Stimulated activated naive CD8-positive, alpha-beta T cell treated with anti-CD3 and anti-CD28 coated beads, Interleukin-15, amount 100 ng/mL, for 72 hours (primary cell): ENCODE data around the gene SPINK13.
A peak's percentile ranks its signal among the peaks of the same experiment; 100 is the strongest.
"Not testable (repeated sequence)": the region's sequence is repeated elsewhere in the genome, so short reads cannot be mapped to it uniquely, and the experiment has no call there.

Experiments used
- ATAC-seq: fragments of 150-1000 bp; cut with Tn5 transposase; 2 replicates; pipeline ENCODE4 v1.10.0; 2021; ENCODE audit warnings: mild to moderate bottlenecking, moderate library complexity
- DNase-seq, 2 donors: peaks; one replicate each; pipeline ENCODE4 v3.0.0; 2021 to 2022
- H3K27ac Mint-ChIP-seq, 2 donors: one replicate each; pipeline ENCODE4 v1.8.0; 2022; ENCODE audit warnings: mild to moderate bottlenecking in 2 of 2, mixed read lengths in 2 of 2, moderate library complexity in 2 of 2
- H3K27me3 Mint-ChIP-seq: one replicate; pipeline ENCODE4 v1.8.0; 2022; ENCODE audit warnings: mixed read lengths
- H3K4me1 Mint-ChIP-seq: one replicate; pipeline ENCODE4 v1.8.0; 2022; ENCODE audit warnings: mild to moderate bottlenecking, mixed read lengths
- H3K4me3 Mint-ChIP-seq, 2 donors: one replicate each; pipeline ENCODE4 v1.8.0; 2022; ENCODE audit warnings: mild to moderate bottlenecking in 2 of 2, mixed read lengths in 2 of 2, moderate library complexity in 1 of 2
- H3K9me3 Mint-ChIP-seq, 2 donors: one replicate each; pipeline ENCODE4 v1.8.0; 2022; ENCODE audit warnings: mixed read lengths in 2 of 2

The SPINK13 gene

DNA sequence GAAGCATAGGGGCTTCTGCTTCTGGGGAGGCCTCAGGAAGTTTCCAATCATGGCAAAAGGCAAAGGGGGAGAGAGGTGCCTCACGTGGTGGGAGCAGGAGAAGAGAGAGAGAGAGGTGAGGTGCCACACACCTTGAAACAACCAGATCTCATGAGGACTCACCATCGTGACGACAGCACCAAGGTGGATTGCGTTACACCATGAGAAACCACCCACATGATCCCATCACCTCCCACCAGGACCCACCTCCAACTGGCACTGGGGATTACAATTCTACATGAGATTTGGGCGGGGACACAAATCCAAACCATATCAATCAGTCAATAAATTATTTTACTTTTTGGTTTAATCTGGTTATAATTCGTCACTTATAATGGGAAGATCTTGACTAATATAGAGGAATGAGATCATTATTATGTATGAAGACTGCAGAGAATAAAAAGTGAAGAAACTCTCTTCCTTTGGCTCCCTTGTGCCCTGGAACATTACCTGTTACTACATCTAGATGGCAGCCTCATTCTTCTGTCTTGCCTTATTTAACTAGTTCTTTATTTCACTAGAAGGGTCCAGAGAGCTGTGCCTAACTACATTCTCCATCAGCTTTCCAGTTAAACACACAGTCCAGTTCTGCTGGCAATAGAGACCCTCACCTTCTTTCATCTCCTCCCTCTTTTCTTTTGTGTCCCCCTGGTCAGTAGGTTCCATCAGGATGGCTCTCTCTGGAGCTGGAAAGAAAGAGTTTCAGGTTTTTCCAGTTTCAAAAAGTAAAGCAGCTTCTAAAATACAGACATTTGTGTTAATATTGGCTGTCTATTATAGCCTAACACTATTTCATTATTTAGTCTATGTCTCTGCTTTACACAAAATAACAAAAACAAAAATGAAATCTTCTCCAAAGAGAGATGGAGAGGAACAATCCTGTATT, 21.9 kb downstream of the SPINK13 start:
- no peak for DNase-seq

DNA sequence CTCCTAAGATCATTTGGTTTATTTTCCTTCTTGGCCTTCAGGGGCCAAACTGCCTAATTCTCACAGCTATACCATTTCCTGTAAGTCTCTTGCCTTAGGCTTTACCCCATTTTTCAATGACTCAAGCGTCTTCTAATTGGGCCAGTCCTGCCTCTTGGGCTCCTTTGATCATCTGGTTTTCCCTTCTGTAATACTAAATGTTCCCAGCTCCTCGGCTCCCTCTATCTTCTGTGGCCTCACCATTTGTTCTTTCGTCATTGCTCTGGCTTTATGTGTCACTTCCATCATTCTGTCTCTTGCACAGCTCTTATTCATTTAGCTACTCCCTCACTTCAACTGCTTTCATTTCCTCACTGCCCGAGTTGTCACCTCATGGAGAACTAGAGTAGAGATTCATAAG, 29.1 kb downstream of the SPINK13 start:
- no peaks in the 10 kb centered on the region for H3K27me3 Mint-ChIP-seq
- no peaks in the 10 kb centered on the region for H3K9me3 Mint-ChIP-seq
- H3K4me3 Mint-ChIP-seq: no peak overlapping the region
- no peak overlapping the region for H3K27ac Mint-ChIP-seq
- H3K4me1 Mint-ChIP-seq: no peaks in the 10 kb centered on the region
- ATAC-seq: no peak
- DNase-seq: no peak

More for the DNA sequence above, 21.9 kb downstream of the SPINK13 start:
- Mint-ChIP-seq H3K27ac (peak overlapping the region; percentile 13 to 37), H3K4me3 (no peak overlapping the region), H3K4me1 (no peaks in the 10 kb centered on the region), H3K9me3 (no peaks in the 10 kb centered on the region), H3K27me3 (no peaks in the 10 kb centered on the region)
- ATAC-seq: no peak

DNA sequence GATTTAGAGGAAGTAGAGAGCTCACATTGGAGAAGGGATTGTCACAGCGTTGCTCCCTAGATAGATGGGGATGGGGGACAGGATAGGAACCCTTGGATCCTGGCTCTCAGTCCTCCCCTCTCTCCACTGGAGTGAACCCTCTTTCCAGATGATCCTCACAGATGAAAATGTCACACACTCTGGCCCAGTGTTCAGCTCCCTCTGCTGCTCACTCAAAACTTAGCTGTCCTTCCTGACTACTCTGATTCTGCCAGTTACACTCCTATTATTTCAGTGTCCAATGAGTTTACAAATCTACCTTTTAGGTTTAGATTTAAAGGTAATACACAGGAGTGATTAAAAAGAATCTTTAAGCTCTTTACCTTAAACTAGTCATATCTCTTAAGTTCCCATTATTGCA, 37.9 kb downstream of the SPINK13 start:
- Mint-ChIP-seq H3K27me3 (peaks cover 8% of the 10 kb centered on the region), H3K27ac (no peak overlapping the region), H3K4me3 (no peak overlapping the region), H3K9me3 (peaks cover 13 to 17% of the 10 kb centered on the region in 2 donors), H3K4me1 (no peaks in the 10 kb centered on the region)
- ATAC-seq: no peak
- DNase-seq: no peak

DNA sequence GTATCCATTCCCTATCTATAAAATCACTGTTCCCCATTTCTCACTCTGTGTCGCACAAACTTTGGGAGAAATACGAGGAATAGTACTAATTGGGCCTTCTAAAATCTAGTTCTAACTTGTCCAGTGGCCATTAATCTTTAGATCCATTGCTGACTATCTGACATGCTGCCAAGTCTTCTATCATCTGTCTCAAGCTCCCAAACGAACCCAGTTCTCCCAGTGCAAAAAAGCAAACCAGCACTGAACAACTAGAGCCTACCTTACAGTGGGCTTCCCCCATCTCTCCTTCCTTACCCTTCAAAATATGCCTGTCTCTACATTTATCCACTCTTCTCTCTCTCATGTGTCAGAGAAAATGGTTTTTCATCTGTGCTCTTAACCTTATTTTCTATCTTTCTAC, 40.4 kb downstream of the SPINK13 start:
- ATAC-seq (no peak), DNase-seq (no peak)
- peaks cover 13 to 17% of the 10 kb centered on the region in 2 donors for H3K9me3 Mint-ChIP-seq
- H3K4me3 Mint-ChIP-seq: no peak overlapping the region
- H3K27me3 Mint-ChIP-seq: peaks cover 8% of the 10 kb centered on the region
- no peak overlapping the region for H3K27ac Mint-ChIP-seq
- H3K4me1 Mint-ChIP-seq: no peaks in the 10 kb centered on the region

DNA sequence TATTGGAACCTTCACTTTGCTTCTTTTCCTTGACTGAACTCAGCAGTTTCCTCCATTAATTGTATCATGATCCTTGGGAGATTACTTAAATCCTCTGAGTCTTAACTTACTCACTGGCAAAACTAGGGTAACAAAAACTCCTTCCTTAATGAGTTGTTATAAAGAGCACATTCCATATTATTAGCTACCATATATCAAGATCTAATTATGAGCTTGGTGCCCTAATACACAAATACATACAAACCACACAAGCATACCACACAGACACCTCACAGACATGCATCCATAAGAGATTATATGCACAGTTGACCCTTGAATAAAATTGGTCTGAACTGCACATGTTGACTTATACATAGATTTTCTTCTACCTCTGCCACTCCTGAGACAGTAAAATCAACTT, 41.2 kb downstream of the SPINK13 start:
- no peak for ATAC-seq
- Mint-ChIP-seq H3K27me3 (peaks cover 8% of the 10 kb centered on the region), H3K9me3 (peaks cover 13 to 17% of the 10 kb centered on the region in 2 donors), H3K4me3 (no peak overlapping the region), H3K27ac (no peak overlapping the region), H3K4me1 (no peaks in the 10 kb centered on the region)
- no peak for DNase-seq

DNA sequence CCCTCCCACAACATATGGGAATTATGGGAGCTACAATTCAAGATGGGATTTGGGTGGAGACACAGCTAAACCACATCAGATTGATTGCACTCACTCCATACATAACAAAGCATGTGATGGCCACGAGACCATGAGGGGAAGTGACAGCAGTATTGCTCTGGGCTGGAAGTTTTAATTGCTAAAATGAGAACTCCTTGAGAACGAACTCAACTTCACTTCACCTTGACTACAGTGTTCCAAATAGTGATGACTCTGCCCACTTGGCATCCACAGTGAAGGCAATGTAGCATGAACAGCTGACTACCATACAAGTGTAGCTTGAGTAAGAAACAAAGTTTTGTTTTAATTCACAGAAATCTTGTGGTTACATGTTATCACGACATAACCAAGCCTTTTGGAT, 42.9 kb downstream of the SPINK13 start:
- H3K4me3 Mint-ChIP-seq: no peak overlapping the region
- H3K27ac Mint-ChIP-seq: no peak overlapping the region
- ATAC-seq (no peak), DNase-seq (no peak)
- H3K27me3 Mint-ChIP-seq: peaks cover 8% of the 10 kb centered on the region
- H3K9me3 Mint-ChIP-seq: peaks cover 13 to 17% of the 10 kb centered on the region in 2 donors
- no peaks in the 10 kb centered on the region for H3K4me1 Mint-ChIP-seq

DNA sequence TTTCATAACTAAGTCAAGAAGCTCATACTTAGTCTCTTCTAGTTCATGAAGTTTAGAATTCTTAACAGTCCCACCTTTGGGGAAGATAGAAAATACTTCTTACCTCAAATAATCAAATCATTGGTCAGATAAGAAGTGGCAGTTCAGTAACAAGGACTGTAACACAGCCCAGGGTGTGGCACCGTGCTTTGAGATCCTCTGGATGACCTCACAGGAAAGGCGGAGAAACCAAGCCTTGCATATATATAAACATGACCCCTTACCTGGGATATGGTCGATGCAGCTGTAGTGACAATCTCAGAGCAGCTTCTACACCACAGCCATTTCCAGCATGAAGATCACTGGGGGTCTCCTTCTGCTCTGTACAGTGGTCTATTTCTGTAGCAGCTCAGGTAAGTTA, 43.6 kb downstream of the SPINK13 start, which contains the start of gene SPINK7:
TSS of gene SPINK7 (plus strand) at position 271 of the 400 bp plus-strand sequence. CDS start at position 332, 61 bp downstream.
- peaks cover 13 to 17% of the 10 kb centered on the region in 2 donors for H3K9me3 Mint-ChIP-seq
- peak within 1 kb of the TSS in 1 of 2 donors; percentile 13 for H3K27ac Mint-ChIP-seq
- H3K4me3 Mint-ChIP-seq: no peak within 1 kb of the TSS
- H3K27me3 Mint-ChIP-seq: peaks cover 8% of the 10 kb centered on the region
- no peak for DNase-seq
- no peaks in the 10 kb centered on the region for H3K4me1 Mint-ChIP-seq
- no peak for ATAC-seq

DNA sequence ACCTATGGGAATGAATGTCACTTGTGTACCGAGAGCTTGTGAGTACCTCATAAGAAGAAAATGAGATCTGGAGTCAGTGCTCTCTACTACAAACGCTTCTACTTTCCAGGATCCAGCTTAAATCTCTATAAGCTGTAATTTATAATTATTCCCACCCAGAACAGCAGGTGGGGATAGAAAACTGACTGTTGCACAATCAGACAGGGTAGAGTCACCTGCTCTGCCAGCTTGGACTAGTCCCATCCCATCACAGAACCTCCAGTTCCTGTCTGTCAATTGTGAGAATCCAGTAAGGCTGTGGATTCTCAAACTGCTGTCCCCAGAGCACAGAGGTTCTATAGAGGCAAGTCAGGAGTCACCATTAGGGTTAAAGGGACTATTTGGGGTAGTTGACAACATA, 45.6 kb downstream of the SPINK13 start:
- Mint-ChIP-seq H3K9me3 (peaks cover 6 to 8% of the 10 kb centered on the region in 2 donors), H3K27ac (no peak overlapping the region), H3K27me3 (peaks cover under 1% of the 10 kb centered on the region), H3K4me1 (no peaks in the 10 kb centered on the region), H3K4me3 (no peak overlapping the region)
- no peak for DNase-seq
- ATAC-seq: no peak

DNA sequence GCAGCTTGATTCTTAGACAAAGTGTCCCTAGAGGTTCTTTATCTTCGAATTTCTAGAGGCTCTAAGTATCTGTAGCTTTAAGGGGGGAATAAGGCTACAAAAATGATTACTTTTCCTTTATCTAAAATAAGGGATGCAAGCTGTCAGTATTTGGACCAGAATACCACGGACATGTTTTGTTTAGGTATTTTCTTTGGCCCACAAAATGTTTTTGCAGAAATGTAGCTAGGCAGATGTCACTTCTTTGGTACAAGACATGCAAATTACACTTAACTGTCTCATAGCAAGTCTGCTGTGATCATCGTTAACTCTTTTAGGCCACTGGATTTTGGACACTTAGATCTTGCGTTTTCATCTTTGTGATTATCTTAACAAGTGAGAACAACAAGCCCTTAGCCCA, 46.1 kb downstream of the SPINK13 start:
- no peak overlapping the region for H3K27ac Mint-ChIP-seq
- peaks cover 2% of the 10 kb centered on the region for H3K4me1 Mint-ChIP-seq
- no peak overlapping the region for H3K4me3 Mint-ChIP-seq
- DNase-seq (no peak), ATAC-seq (no peak)
- no peaks in the 10 kb centered on the region for H3K27me3 Mint-ChIP-seq
- H3K9me3 Mint-ChIP-seq: peaks cover 1 to 3% of the 10 kb centered on the region in 2 donors

DNA sequence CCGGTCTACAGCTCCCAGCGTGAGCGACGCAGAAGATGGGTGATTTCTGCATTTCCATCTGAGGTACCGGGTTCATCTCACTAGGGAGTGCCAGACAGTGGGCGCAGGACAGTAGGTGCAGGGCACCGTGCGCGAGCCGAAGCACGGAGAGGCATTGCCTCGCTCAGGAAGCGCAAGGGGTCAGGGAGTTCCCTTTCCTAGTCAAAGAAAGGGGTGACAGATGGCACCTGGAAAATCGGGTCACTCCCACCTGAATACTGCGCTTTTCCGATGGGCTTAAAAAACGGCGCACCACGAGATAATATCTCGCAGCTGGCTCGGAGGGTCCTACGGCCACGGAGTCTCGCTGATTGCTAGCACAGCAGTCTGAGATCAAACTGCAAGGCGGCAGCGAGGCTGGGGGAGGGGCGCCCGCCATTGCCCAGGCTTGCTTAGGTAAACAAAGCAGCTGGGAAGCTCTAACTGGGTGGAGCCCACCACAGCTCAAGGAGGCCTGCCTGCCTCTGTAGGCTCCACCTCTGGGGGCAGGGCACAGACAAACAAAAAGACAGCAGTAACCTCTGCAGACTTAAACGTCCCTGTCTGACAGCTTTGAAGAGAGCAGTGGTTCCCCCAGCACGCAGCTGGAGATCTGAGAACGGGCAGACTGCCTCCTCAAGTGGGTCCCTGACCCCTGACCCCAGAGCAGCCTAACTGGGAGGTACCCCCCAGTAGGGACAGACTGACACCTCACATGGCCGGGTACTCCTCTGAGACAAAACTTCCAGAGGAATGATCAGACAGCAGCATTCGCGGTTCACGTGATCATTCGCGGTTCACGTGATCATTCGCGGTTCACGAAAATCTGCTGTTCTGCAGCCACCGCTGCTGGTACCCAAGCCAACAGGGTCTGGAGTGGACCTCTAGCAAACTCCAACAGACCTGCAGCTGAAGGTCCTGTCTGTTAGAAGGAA, 51.7 kb downstream of the SPINK13 start:
- Mint-ChIP-seq H3K27ac (peak overlapping the region in 1 of 2 donors; percentile 93), H3K4me3 (peak overlapping the region; percentile 80 to 90)
- H3K4me1 Mint-ChIP-seq, H3K9me3 Mint-ChIP-seq, H3K27me3 Mint-ChIP-seq, ATAC-seq: not testable (repeated sequence)
- peak; percentile 4 to 8 for DNase-seq

DNA sequence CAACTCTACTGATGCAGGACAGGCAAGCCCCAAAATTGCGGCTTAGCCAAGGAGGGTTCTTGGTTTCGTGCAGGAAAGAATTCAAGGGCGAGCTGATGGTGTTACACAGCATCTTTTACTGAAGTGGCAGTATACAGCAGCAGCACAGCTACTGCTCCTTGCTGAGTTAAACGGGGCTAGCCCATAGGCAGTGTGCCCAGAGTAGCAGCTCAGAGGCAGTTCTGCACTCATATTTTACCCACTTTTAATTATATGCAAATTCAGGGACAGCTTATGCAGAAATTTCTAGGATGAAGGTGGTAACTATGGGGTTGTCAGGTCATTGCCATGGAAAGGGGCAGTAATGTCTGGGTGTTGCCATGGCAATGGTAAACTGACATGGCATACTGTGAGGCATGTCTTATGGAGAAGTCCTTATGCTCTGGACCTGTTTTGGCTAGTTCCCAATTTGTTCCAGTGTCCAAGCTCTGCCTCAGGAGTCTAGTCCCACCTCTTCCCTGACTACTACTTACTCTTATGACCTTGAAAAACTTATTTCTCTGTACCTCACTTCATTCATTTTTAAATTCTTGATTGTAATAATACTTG, 64.8 kb downstream of the SPINK13 start:
- DNase-seq (no peak), ATAC-seq (no peak)
- H3K4me3 Mint-ChIP-seq: no peak overlapping the region
- peaks cover 11 to 14% of the 10 kb centered on the region in 2 donors for H3K9me3 Mint-ChIP-seq
- H3K27me3 Mint-ChIP-seq: no peaks in the 10 kb centered on the region
- no peak overlapping the region for H3K27ac Mint-ChIP-seq
- H3K4me1 Mint-ChIP-seq: no peaks in the 10 kb centered on the region

DNA sequence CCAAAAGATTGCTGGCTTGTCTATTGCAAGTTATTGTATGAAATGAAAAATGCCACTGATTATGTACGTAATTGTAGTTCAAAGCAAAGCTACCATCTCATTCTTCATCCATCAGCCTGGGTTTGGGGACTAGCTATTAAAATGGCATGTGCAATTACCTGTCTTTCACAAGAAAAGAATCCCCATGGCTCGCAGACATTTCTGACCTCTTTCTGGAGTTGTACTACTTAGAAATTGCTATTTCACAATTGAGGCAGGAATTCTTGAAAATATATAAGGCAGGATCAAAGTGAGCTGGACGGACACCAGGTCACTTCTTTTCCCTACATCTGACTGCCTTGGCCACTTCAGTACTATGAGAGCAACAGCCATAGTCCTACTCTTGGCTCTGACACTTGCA, 66.7 kb downstream of the SPINK13 start, which contains the start of gene SPINK9:
TSS of gene SPINK9 (plus strand) at position 301 of the 400 bp plus-strand sequence. CDS start at position 356, 55 bp downstream.
- H3K27me3 Mint-ChIP-seq: no peaks in the 10 kb centered on the region
- no peak within 1 kb of the TSS for H3K4me3 Mint-ChIP-seq
- no peak within 1 kb of the TSS for H3K27ac Mint-ChIP-seq
- ATAC-seq: no peak
- H3K4me1 Mint-ChIP-seq: no peaks in the 10 kb centered on the region
- peaks cover 5 to 8% of the 10 kb centered on the region in 2 donors for H3K9me3 Mint-ChIP-seq
- no peak for DNase-seq
